Panc1 (cell line): ENCODE data around the gene ROBO1. TPM values are rescaled to one million over a fixed set of nuclear protein-coding genes. Genes with fewer than 3 reads are reported as not detected.

Source experiments
- ATAC-seq: fragments of 200-7000 bp; cut with Tn5 transposase; 2 replicates; pipeline ENCODE4 v1.9.1; 2020; ENCODE audit warnings: mild to moderate bottlenecking, moderate library complexity
- BruUV-seq: library from RNA; stranded (reverse); fragments of 400-500 nt; replicated peaks from 2 replicates; lab custom pipeline; 2021; lab: Mats Ljungman, UMichigan
- CTCF ChIA-PET: fragments of 300-600 bp; sonication (Branson Sonifier 250); formaldehyde crosslinking; loops from one replicate; lab custom pipeline; 2022; ENCODE audit warnings: antibody characterized with exemption; lab: Charles Lee
- POLR2A ChIA-PET: fragments of 300-600 bp; sonication (Branson Sonifier 250); formaldehyde crosslinking; loops from one replicate; lab custom pipeline; 2022; ENCODE audit warnings: antibody characterized with exemption; lab: Charles Lee
- DNase-seq: peaks from one replicate; pipeline ENCODE4 v3.0.0-alpha.2; 2010; ENCODE audit warnings: low read depth, low spot score
- H3K27ac ChIP-seq: 2 replicates; pipeline ENCODE4 v1.5.1; 2011; ENCODE audit warnings: mild to moderate bottlenecking, low read length, inconsistent platforms
- H3K27me3 ChIP-seq: fragments of 200-500 bp; sonication (Bioruptor generic); 2 replicates; pipeline ENCODE4 v1.6.0; 2014; ENCODE audit warnings: low read length, inconsistent platforms; ENCODE audit not compliant: control insufficient read depth, insufficient read depth
- H3K36me3 ChIP-seq: fragments of 200-500 bp; sonication (Bioruptor generic); 2 replicates; pipeline ENCODE4 v1.5.1; 2014; ENCODE audit warnings: inconsistent platforms, mild to moderate bottlenecking, low read length, moderate library complexity; ENCODE audit not compliant: control insufficient read depth, insufficient read depth
- H3K4me1 ChIP-seq: 2 replicates; pipeline ENCODE4 v1.5.1; 2011; ENCODE audit warnings: inconsistent platforms, mild to moderate bottlenecking, low read length, moderate library complexity; ENCODE audit not compliant: control insufficient read depth, insufficient read depth
- H3K4me3 ChIP-seq, 2 experiments: 2 replicates each; pipeline ENCODE4 v1.5.1; 2011 to 2012; ENCODE audit warnings: low read depth in 2 of 2, low read length in 2 of 2, mild to moderate bottlenecking in 2 of 2, inconsistent platforms in 1 of 2, moderate library complexity in 1 of 2
- H3K9me3 ChIP-seq: fragments of 200-500 bp; sonication (Bioruptor generic); 2 replicates; pipeline ENCODE4 v1.5.1; 2014; ENCODE audit warnings: low read depth, mild to moderate bottlenecking, inconsistent platforms, low read length, moderate library complexity; ENCODE audit not compliant: control insufficient read depth, insufficient read depth
- POLR2AphosphoS5 ChIP-seq: IDR thresholded peaks from 2 replicates; pipeline ENCODE4 v1.6.1; 2012; ENCODE audit warnings: mild to moderate bottlenecking, low read depth, low read length, moderate library complexity
- SIN3A ChIP-seq: IDR thresholded peaks from 2 replicates; pipeline ENCODE4 v1.6.1; 2012; ENCODE audit warnings: low read depth, mild to moderate bottlenecking, low read length, moderate library complexity, borderline replicate concordance; ENCODE audit not compliant: insufficient read depth
- TCF7L2 ChIP-seq: IDR thresholded peaks from 2 replicates; pipeline ENCODE4 v1.6.1; 2011; ENCODE audit warnings: mild to moderate bottlenecking, low read depth, low read length, inconsistent platforms
- in situ Hi-C: cut with HindIII; loops from 2 replicates; pipeline ENCODE4 v1.10.0; 2016; ENCODE audit warnings: low sequenced_read_pairs, low pct_unique_long_range_greater_than_20kb
- intact Hi-C: fragments of 100-400 bp; cut with micrococcal nuclease; formaldehyde crosslinking; loops from one replicate; pipeline ENCODE4 v1.10.0; 2022; ENCODE audit not compliant: unreplicated experiment
- total RNA-seq: library from RNA; stranded (reverse); gene quantifications from one replicate; pipeline ENCODE4 v1.2.1, GENCODE V29; 2021; ENCODE audit not compliant: unreplicated experiment
- TF ChIP-seq, protein P1 (sequence below): fragments of 450-650 bp; IDR thresholded peaks from 2 replicates; pipeline ENCODE4 v1.5.1; 2017; ENCODE audit warnings: mild to moderate bottlenecking
- TF ChIP-seq, protein P2 (sequence below), 2 experiments: IDR thresholded peaks; 2 replicates each; pipeline ENCODE4 v1.6.1; 2011 to 2012; ENCODE audit warnings: low read depth in 2 of 2, control low read depth in 1 of 2, low read length in 1 of 2, mild to moderate bottlenecking in 1 of 2, moderate library complexity in 1 of 2; ENCODE audit not compliant: insufficient read depth in 1 of 2

ROBO1 gene
- total RNA-seq, 1 experiment from 2014 or later = 61.6 TPM

DNA sequence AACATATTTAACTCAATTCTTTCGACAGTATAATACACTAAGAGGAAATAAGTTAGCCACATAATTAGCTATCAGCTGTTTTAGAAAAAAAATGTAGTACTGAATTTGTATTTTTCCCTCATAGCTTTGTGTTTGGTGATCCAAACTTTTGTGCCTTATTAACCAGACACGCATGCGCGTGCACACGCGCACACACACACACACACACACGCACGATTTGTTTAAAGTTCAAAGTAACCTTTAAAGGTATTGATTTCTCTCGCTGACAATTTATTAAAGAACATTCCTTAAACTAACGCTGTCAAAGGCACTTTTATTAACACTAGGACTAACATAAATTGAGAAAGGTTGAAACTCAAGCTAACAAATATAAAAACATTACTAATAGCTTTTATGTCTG lies 198.9 kb downstream of the ROBO1 start:
- H3K36me3 ChIP-seq = no peaks in the 10 kb centered on the region
- no peaks in the 10 kb centered on the region for H3K27me3 ChIP-seq
- H3K4me3 ChIP-seq = no peak overlapping the region
- in situ Hi-C loops = no loop called here
- ChIA-PET POLR2A (interaction anchor here (0.7 kb wide), 2 partner anchors 10 to 39 kb away, joined by 6 to 9 read pairs; no protein-coding TSS in a partner anchor), CTCF (no interaction called here)
- no TSS peak for BruUV-seq
- intact Hi-C loops = no loop called here
- H3K9me3 ChIP-seq = no peaks in the 10 kb centered on the region
- TF ChIP-seq, protein P1, sequence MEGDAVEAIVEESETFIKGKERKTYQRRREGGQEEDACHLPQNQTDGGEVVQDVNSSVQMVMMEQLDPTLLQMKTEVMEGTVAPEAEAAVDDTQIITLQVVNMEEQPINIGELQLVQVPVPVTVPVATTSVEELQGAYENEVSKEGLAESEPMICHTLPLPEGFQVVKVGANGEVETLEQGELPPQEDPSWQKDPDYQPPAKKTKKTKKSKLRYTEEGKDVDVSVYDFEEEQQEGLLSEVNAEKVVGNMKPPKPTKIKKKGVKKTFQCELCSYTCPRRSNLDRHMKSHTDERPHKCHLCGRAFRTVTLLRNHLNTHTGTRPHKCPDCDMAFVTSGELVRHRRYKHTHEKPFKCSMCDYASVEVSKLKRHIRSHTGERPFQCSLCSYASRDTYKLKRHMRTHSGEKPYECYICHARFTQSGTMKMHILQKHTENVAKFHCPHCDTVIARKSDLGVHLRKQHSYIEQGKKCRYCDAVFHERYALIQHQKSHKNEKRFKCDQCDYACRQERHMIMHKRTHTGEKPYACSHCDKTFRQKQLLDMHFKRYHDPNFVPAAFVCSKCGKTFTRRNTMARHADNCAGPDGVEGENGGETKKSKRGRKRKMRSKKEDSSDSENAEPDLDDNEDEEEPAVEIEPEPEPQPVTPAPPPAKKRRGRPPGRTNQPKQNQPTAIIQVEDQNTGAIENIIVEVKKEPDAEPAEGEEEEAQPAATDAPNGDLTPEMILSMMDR = no peak
- TF ChIP-seq SIN3A (no peak), POLR2AphosphoS5 (no peak), TCF7L2 (no peak)
- TF ChIP-seq, protein P2, sequence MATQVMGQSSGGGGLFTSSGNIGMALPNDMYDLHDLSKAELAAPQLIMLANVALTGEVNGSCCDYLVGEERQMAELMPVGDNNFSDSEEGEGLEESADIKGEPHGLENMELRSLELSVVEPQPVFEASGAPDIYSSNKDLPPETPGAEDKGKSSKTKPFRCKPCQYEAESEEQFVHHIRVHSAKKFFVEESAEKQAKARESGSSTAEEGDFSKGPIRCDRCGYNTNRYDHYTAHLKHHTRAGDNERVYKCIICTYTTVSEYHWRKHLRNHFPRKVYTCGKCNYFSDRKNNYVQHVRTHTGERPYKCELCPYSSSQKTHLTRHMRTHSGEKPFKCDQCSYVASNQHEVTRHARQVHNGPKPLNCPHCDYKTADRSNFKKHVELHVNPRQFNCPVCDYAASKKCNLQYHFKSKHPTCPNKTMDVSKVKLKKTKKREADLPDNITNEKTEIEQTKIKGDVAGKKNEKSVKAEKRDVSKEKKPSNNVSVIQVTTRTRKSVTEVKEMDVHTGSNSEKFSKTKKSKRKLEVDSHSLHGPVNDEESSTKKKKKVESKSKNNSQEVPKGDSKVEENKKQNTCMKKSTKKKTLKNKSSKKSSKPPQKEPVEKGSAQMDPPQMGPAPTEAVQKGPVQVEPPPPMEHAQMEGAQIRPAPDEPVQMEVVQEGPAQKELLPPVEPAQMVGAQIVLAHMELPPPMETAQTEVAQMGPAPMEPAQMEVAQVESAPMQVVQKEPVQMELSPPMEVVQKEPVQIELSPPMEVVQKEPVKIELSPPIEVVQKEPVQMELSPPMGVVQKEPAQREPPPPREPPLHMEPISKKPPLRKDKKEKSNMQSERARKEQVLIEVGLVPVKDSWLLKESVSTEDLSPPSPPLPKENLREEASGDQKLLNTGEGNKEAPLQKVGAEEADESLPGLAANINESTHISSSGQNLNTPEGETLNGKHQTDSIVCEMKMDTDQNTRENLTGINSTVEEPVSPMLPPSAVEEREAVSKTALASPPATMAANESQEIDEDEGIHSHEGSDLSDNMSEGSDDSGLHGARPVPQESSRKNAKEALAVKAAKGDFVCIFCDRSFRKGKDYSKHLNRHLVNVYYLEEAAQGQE (IDR thresholded peaks at IDR 0.05; ENCODE audit: insufficient read depth in 1 of 2, low read depth in 2 of 2, low read length in 1 of 2) = no peak
- no peaks in the 10 kb centered on the region for H3K4me1 ChIP-seq
- ATAC-seq (no peak), DNase-seq (no peak)
- H3K27ac ChIP-seq = no peak overlapping the region

DNA sequence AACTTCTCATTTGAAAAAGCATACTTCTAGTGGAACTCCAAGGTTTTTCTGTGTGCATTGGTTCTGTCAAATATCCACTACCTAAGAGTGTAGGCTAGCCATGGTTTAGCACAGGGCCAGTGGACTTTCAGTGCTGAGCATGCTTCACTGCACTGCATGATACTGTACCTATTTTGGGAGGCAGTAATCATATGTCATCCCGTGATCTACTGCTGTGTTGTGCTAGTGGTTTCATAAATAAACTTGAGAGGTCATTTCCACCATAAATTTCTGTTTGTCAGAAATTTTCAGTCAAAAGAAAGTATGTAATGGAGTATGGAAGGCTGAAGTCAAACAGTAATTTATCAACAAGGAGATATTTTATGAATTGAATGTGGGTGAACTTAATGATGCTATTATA lies 203.6 kb downstream of the ROBO1 start:
- Histone ChIP-seq H3K9me3 (no peaks in the 10 kb centered on the region), H3K27ac (no peak overlapping the region), H3K4me1 (no peaks in the 10 kb centered on the region), H3K36me3 (no peaks in the 10 kb centered on the region), H3K27me3 (no peaks in the 10 kb centered on the region), H3K4me3 (no peak overlapping the region)
- ChIA-PET POLR2A (no interaction called here), CTCF (no interaction called here)
- no peak for DNase-seq
- TF ChIP-seq, protein P1 = no peak
- TF ChIP-seq POLR2AphosphoS5 (no peak), SIN3A (no peak), TCF7L2 (no peak)
- TF ChIP-seq, protein P2 (IDR thresholded peaks at IDR 0.05; ENCODE audit: insufficient read depth in 1 of 2, low read depth in 2 of 2, low read length in 1 of 2) = no peak
- no TSS peak for BruUV-seq
- ATAC-seq = no peak
- intact Hi-C loops = no loop called here
- in situ Hi-C loops = no loop called here
